Liver (tissue), 3 donors: ENCODE results near the gene TEX19.

ENCODE experiments used
- EGR1 ChIP-seq, 2 donors: IDR thresholded peaks; 2 replicates each; pipeline ENCODE4 v1.6.1; 2016 to 2018; ENCODE audit warnings: antibody characterized with exemption in 2 of 2, low read depth in 2 of 2
- FOXA1 ChIP-seq: IDR thresholded peaks from 2 replicates; pipeline ENCODE4 v1.6.1; 2016; ENCODE audit warnings: antibody characterized with exemption
- JUND ChIP-seq, 2 donors: IDR thresholded peaks; 2 replicates each; pipeline ENCODE4 v1.6.1; 2016; ENCODE audit warnings: antibody characterized with exemption in 2 of 2
- RAD21 ChIP-seq, 2 donors: IDR thresholded peaks; 2 replicates each; pipeline ENCODE4 v1.6.1; 2016; ENCODE audit warnings: antibody characterized with exemption in 2 of 2, mild to moderate bottlenecking in 2 of 2
- RXRA ChIP-seq, 2 donors: IDR thresholded peaks; 2 replicates each; pipeline ENCODE4 v1.6.1; 2017 to 2018; ENCODE audit warnings: antibody characterized with exemption in 2 of 2, mild to moderate bottlenecking in 1 of 2
- SP1 ChIP-seq: IDR thresholded peaks from 2 replicates; pipeline ENCODE4 v1.6.1; 2018; ENCODE audit warnings: antibody characterized with exemption, mild to moderate bottlenecking
- TAF1 ChIP-seq: conservative IDR thresholded peaks from 2 replicates; pipeline ENCODE4 v1.6.1; 2016; ENCODE audit warnings: antibody characterized with exemption, mild to moderate bottlenecking
- YY1 ChIP-seq: IDR thresholded peaks from 2 replicates; pipeline ENCODE4 v1.6.1; 2016; ENCODE audit warnings: antibody characterized with exemption, mild to moderate bottlenecking
- TF ChIP-seq, protein P1 (sequence below): fragments of 150-350 bp; IDR thresholded peaks from 2 replicates; pipeline ENCODE4 v1.5.1; 2017; ENCODE audit warnings: improper control_type of control experiment, low read depth, low read length; ENCODE audit not compliant: missing input control
- TF ChIP-seq, protein P2 (sequence below): IDR thresholded peaks from 2 replicates; pipeline ENCODE4 v1.6.1; 2016; ENCODE audit warnings: antibody characterized with exemption, mild to moderate bottlenecking
- TF ChIP-seq, protein P3 (sequence below): IDR thresholded peaks from 2 replicates; pipeline ENCODE4 v1.6.1; 2016; ENCODE audit warnings: antibody characterized with exemption
- TF ChIP-seq, protein P4 (sequence below): IDR thresholded peaks from 2 replicates; pipeline ENCODE4 v1.6.1; 2016; ENCODE audit warnings: antibody characterized with exemption
- TF ChIP-seq, protein P5 (sequence below): IDR thresholded peaks from 2 replicates; pipeline ENCODE4 v1.6.1; 2016; ENCODE audit warnings: antibody characterized with exemption
- donor health status: healthy.
- donor health status: healthy.

DNA sequence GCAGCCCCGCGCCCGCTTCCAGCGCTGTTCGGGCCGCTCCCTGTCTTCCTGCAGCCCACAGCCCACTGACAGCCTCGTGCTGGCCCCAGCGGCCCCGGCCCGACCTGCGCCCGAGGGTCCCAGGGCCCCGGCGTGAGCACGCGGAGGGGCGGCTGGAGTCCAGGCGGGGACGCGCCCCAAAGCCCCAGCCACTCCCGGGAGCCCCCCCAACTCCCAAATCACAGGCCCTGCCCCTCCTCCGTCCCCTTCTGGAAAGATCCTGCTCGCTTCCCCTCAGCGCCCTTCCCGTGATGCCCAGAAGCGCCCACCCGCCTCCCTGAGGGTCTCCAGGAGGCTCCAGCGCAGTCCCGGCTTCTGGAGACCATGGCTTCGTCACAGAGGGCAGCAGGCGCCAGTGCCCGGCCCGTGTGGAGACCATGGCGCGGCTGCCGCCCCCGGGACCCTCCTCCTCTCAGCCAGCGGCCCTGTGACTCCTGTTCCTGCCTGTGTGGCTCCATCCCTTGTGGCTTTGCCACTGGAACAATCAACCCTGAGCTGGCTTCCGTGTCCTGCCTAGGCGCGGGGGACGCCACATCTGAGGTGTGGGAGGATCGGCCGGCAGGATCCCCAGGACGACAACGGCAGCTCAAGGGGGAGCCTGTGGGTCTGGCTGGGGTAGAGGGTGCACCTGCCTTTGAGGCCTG lies 16.5 kb downstream of the TEX19 start:
- TF ChIP-seq, protein P1, sequence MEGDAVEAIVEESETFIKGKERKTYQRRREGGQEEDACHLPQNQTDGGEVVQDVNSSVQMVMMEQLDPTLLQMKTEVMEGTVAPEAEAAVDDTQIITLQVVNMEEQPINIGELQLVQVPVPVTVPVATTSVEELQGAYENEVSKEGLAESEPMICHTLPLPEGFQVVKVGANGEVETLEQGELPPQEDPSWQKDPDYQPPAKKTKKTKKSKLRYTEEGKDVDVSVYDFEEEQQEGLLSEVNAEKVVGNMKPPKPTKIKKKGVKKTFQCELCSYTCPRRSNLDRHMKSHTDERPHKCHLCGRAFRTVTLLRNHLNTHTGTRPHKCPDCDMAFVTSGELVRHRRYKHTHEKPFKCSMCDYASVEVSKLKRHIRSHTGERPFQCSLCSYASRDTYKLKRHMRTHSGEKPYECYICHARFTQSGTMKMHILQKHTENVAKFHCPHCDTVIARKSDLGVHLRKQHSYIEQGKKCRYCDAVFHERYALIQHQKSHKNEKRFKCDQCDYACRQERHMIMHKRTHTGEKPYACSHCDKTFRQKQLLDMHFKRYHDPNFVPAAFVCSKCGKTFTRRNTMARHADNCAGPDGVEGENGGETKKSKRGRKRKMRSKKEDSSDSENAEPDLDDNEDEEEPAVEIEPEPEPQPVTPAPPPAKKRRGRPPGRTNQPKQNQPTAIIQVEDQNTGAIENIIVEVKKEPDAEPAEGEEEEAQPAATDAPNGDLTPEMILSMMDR = no peak
- TF ChIP-seq, protein P2, sequence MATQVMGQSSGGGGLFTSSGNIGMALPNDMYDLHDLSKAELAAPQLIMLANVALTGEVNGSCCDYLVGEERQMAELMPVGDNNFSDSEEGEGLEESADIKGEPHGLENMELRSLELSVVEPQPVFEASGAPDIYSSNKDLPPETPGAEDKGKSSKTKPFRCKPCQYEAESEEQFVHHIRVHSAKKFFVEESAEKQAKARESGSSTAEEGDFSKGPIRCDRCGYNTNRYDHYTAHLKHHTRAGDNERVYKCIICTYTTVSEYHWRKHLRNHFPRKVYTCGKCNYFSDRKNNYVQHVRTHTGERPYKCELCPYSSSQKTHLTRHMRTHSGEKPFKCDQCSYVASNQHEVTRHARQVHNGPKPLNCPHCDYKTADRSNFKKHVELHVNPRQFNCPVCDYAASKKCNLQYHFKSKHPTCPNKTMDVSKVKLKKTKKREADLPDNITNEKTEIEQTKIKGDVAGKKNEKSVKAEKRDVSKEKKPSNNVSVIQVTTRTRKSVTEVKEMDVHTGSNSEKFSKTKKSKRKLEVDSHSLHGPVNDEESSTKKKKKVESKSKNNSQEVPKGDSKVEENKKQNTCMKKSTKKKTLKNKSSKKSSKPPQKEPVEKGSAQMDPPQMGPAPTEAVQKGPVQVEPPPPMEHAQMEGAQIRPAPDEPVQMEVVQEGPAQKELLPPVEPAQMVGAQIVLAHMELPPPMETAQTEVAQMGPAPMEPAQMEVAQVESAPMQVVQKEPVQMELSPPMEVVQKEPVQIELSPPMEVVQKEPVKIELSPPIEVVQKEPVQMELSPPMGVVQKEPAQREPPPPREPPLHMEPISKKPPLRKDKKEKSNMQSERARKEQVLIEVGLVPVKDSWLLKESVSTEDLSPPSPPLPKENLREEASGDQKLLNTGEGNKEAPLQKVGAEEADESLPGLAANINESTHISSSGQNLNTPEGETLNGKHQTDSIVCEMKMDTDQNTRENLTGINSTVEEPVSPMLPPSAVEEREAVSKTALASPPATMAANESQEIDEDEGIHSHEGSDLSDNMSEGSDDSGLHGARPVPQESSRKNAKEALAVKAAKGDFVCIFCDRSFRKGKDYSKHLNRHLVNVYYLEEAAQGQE = no peak
- no peak for TF ChIP-seq JUND (IDR thresholded peaks at IDR 0.05)
- TF ChIP-seq, protein P3, sequence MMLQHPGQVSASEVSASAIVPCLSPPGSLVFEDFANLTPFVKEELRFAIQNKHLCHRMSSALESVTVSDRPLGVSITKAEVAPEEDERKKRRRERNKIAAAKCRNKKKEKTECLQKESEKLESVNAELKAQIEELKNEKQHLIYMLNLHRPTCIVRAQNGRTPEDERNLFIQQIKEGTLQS = no peak
- TF ChIP-seq SP1 = no peak
- no peak for TF ChIP-seq RXRA (IDR thresholded peaks at IDR 0.05)
- no peak for TF ChIP-seq TAF1
- no peak for TF ChIP-seq EGR1 (IDR thresholded peaks at IDR 0.05; ENCODE audit: low read depth in 2 of 2)
- no peak for TF ChIP-seq YY1
- no peak for TF ChIP-seq FOXA1
- TF ChIP-seq, protein P4, sequence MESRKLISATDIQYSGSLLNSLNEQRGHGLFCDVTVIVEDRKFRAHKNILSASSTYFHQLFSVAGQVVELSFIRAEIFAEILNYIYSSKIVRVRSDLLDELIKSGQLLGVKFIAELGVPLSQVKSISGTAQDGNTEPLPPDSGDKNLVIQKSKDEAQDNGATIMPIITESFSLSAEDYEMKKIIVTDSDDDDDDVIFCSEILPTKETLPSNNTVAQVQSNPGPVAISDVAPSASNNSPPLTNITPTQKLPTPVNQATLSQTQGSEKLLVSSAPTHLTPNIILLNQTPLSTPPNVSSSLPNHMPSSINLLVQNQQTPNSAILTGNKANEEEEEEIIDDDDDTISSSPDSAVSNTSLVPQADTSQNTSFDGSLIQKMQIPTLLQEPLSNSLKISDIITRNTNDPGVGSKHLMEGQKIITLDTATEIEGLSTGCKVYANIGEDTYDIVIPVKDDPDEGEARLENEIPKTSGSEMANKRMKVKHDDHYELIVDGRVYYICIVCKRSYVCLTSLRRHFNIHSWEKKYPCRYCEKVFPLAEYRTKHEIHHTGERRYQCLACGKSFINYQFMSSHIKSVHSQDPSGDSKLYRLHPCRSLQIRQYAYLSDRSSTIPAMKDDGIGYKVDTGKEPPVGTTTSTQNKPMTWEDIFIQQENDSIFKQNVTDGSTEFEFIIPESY = no peak
- TF ChIP-seq RAD21 (IDR thresholded peaks at IDR 0.05) = no peak
- TF ChIP-seq, protein P5, sequence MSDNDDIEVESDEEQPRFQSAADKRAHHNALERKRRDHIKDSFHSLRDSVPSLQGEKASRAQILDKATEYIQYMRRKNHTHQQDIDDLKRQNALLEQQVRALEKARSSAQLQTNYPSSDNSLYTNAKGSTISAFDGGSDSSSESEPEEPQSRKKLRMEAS = no peak
